NOMO-1 treated with dmso at 0.1 percent for 144 hours (cell line): ENCODE data around the gene ATAD5.
"Not testable (repeated sequence)": the region's sequence is repeated elsewhere in the genome, so short reads cannot be mapped to it uniquely, and the experiment has no call there.

Source experiments
- DNase-seq: peaks from one replicate; lab custom pipeline; 2025; ENCODE audit not compliant: unreplicated experiment; lab: John Stamatoyannopoulos, UW

The ATAD5 gene

GRCh38 chr17:30906101-30906911, 74.5 kb downstream of the ATAD5 start, which contains the start of gene TEFM:
TEFM (minus strand) TSS chr17:30906238; CDS start chr17:30906198, 40 bp downstream.
- DNase-seq, result peak; percentile 81

- DNase-seq, result no peak
Measured at GRCh38 chr17:30908717-30909420, 77.1 kb downstream of the ATAD5 start.

- not testable (repeated sequence) for DNase-seq
Measured at GRCh38 chr17:30910151-30910550, 78.4 kb downstream of the ATAD5 start.

GRCh38 chr17:30913955-30914354, 82.2 kb downstream of the ATAD5 start:
- DNase-seq, result no peak

GRCh38 chr17:30915833-30916611, 84.3 kb downstream of the ATAD5 start:
- DNase-seq, result no peak

- no peak for DNase-seq
Measured at GRCh38 chr17:30917050-30917449, 85.3 kb downstream of the ATAD5 start.

GRCh38 chr17:30920282-30920681, 88.5 kb downstream of the ATAD5 start:
- no peak for DNase-seq

GRCh38 chr17:30920683-30921543, 89.1 kb downstream of the ATAD5 start:
- DNase-seq, result no peak

- no peak for DNase-seq
Measured at GRCh38 chr17:30921544-30922196, 89.9 kb downstream of the ATAD5 start, which contains the start of gene ADAP2. ADAP2 (plus strand) TSS chr17:30921945; CDS start chr17:30922015, 70 bp downstream.

GRCh38 chr17:30922235-30923030, 90.7 kb downstream of the ATAD5 start:
- DNase-seq, result no peak

- no peak for DNase-seq
Measured at GRCh38 chr17:30924341-30924740, 92.6 kb downstream of the ATAD5 start.

- no peak for DNase-seq
Measured at GRCh38 chr17:30926516-30926915, 94.8 kb downstream of the ATAD5 start.

- DNase-seq, result no peak
Measured at GRCh38 chr17:30927756-30928155, 96.0 kb downstream of the ATAD5 start.

- no peak for DNase-seq
Measured at GRCh38 chr17:30928584-30928983, 96.8 kb downstream of the ATAD5 start.

- no peak for DNase-seq
Measured at GRCh38 chr17:30929081-30929633, 97.4 kb downstream of the ATAD5 start.

GRCh38 chr17:30929861-30930260, 98.1 kb downstream of the ATAD5 start:
- DNase-seq, result not testable (repeated sequence)

GRCh38 chr17:30930495-30930894, 98.7 kb downstream of the ATAD5 start:
- no peak for DNase-seq

- DNase-seq, result not testable (repeated sequence)
Measured at GRCh38 chr17:30931582-30931981, 99.8 kb downstream of the ATAD5 start.

- DNase-seq, result no peak
Measured at GRCh38 chr17:30933966-30934365, 102.2 kb downstream of the ATAD5 start.
